MM.1S (cell line): ENCODE data around the gene MUC12.
"Not testable (repeated sequence)": the region's sequence is repeated elsewhere in the genome, so short reads cannot be mapped to it uniquely, and the experiment has no call there.

Experiments used
- EZH2 ChIP-seq: fragments of 300-600 bp; sonication (generic); optimal IDR thresholded peaks from 2 replicates; pipeline ENCODE3; 2017; ENCODE audit warnings: low read depth, mild to moderate bottlenecking, antibody characterized with exemption, low read length, mixed read lengths
- EZH2phosphoT487 ChIP-seq: fragments of 300-600 bp; sonication (generic); IDR thresholded peaks from 2 replicates; pipeline ENCODE4 v1.6.1; 2018; ENCODE audit warnings: antibody characterized with exemption, low read length
- TF ChIP-seq, protein P1 (sequence below): fragments of 300-600 bp; sonication (generic); IDR thresholded peaks from 2 replicates; pipeline ENCODE4 v1.5.1; 2016; ENCODE audit warnings: antibody characterized with exemption, low read length, mixed read lengths

DNA sequence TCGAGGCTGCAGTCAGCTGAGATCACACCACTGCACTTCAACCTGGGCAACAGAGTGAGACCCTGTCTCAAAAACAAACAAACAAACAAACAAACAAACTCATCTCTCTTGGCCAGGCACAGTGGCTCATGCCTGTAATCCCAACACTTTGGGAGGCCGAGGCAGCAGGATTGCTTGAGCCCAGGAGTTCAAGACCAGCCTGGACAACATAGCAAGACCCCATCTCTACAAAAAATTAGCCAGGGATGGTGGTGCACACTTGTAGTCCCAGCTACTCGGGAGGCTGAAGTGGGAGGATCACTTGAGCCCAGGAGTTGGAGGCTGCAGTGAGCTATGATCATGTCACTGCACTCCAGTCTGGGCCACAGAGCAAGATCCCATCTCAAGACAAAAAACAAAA is 95.8 kb downstream of the MUC12 start:
- TF ChIP-seq, protein P1, sequence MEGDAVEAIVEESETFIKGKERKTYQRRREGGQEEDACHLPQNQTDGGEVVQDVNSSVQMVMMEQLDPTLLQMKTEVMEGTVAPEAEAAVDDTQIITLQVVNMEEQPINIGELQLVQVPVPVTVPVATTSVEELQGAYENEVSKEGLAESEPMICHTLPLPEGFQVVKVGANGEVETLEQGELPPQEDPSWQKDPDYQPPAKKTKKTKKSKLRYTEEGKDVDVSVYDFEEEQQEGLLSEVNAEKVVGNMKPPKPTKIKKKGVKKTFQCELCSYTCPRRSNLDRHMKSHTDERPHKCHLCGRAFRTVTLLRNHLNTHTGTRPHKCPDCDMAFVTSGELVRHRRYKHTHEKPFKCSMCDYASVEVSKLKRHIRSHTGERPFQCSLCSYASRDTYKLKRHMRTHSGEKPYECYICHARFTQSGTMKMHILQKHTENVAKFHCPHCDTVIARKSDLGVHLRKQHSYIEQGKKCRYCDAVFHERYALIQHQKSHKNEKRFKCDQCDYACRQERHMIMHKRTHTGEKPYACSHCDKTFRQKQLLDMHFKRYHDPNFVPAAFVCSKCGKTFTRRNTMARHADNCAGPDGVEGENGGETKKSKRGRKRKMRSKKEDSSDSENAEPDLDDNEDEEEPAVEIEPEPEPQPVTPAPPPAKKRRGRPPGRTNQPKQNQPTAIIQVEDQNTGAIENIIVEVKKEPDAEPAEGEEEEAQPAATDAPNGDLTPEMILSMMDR: not testable (repeated sequence)
- TF ChIP-seq EZH2, EZH2phosphoT487: not testable (repeated sequence)
